ENCODE data around the gene KRTAP10-3.
"Not testable (repeated sequence)": the region's sequence is repeated elsewhere in the genome, so short reads cannot be mapped to it uniquely, and the experiment has no call there.

KRTAP10-3 gene

DNA sequence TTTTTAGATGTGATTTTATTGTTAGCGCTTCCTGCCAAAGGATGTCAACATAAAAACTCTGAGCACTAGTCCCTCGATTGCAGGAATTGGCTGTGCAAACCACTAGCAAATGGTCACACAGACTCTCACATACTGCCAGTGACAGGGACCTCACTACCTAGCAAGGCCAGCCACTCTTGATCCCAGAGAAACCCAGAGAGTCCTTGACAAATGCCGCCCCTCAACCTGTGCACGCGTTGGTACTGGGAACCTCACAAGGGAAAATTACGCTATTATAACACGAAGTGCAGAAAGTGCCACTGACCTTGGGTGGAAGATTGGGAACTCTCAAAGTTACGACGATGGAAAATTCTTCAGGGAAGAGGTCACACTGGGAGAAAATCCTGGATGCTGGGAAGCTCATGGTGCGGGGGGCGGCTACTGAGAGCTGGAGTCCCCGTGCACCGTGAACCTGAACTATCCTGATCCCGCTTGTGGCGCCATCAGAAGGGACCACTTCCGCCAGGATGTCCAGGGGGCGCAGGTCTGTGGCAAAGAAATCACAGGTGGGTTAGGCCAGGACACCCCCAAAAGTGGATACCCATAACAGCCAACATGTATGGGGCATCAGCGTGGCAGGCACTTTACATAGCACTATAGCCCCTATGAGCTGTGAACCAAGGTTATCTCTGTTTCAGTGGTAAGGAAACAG, 9.0 kb upstream of the KRTAP10-3 start:
- Histone ChIP-seq H3K4me3 (replicated peaks; ENCODE audit: insufficient read depth, low read length) (no peak overlapping the region), H3K27ac (replicated peaks) (no peak overlapping the region), H3K27me3 (ENCODE audit: insufficient read depth, poor library complexity, severe bottlenecking) (no peaks in the 10 kb centered on the region)
- TF ChIP-seq GABPA (IDR thresholded peaks at IDR 0.05; ENCODE audit: low read depth) (no peak), POLR2AphosphoS5 (IDR thresholded peaks at IDR 0.05; ENCODE audit: low read depth) (no peak), SPI1 (IDR thresholded peaks at IDR 0.05; ENCODE audit: borderline replicate concordance, low read depth) (no peak)
- TF ChIP-seq, protein P1, sequence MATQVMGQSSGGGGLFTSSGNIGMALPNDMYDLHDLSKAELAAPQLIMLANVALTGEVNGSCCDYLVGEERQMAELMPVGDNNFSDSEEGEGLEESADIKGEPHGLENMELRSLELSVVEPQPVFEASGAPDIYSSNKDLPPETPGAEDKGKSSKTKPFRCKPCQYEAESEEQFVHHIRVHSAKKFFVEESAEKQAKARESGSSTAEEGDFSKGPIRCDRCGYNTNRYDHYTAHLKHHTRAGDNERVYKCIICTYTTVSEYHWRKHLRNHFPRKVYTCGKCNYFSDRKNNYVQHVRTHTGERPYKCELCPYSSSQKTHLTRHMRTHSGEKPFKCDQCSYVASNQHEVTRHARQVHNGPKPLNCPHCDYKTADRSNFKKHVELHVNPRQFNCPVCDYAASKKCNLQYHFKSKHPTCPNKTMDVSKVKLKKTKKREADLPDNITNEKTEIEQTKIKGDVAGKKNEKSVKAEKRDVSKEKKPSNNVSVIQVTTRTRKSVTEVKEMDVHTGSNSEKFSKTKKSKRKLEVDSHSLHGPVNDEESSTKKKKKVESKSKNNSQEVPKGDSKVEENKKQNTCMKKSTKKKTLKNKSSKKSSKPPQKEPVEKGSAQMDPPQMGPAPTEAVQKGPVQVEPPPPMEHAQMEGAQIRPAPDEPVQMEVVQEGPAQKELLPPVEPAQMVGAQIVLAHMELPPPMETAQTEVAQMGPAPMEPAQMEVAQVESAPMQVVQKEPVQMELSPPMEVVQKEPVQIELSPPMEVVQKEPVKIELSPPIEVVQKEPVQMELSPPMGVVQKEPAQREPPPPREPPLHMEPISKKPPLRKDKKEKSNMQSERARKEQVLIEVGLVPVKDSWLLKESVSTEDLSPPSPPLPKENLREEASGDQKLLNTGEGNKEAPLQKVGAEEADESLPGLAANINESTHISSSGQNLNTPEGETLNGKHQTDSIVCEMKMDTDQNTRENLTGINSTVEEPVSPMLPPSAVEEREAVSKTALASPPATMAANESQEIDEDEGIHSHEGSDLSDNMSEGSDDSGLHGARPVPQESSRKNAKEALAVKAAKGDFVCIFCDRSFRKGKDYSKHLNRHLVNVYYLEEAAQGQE (IDR thresholded peaks at IDR 0.05; ENCODE audit: insufficient replicate concordance, low read depth) = no peak
- TF ChIP-seq, protein P2, sequence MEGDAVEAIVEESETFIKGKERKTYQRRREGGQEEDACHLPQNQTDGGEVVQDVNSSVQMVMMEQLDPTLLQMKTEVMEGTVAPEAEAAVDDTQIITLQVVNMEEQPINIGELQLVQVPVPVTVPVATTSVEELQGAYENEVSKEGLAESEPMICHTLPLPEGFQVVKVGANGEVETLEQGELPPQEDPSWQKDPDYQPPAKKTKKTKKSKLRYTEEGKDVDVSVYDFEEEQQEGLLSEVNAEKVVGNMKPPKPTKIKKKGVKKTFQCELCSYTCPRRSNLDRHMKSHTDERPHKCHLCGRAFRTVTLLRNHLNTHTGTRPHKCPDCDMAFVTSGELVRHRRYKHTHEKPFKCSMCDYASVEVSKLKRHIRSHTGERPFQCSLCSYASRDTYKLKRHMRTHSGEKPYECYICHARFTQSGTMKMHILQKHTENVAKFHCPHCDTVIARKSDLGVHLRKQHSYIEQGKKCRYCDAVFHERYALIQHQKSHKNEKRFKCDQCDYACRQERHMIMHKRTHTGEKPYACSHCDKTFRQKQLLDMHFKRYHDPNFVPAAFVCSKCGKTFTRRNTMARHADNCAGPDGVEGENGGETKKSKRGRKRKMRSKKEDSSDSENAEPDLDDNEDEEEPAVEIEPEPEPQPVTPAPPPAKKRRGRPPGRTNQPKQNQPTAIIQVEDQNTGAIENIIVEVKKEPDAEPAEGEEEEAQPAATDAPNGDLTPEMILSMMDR (IDR thresholded peaks at IDR 0.05; ENCODE audit: insufficient read depth, low read length) = no peak
- no peak for DNase-seq (ENCODE audit: low read depth in 1 of 2, low spot score in 1 of 2)

DNA sequence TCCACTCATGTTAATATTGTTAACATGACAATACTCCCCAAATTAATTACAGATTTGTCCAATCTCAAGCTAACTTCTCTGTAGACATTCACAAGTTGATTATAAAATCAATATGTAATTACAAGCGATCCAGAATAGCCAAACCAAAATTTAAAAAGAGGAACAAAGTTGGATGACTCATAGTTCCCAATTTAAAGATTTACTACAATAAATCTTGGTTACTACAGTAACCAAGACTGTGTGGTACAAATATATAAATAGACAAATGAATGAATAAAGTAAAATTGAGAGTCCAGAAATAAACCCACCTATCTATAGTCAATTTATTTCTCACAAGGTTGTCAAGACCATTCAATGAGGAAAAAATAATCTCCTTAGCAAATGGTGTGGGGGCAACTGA, 7.8 kb upstream of the KRTAP10-3 start:
- DNase-seq (ENCODE audit: low read depth in 1 of 2, low spot score in 1 of 2) = no peak
- TF ChIP-seq GABPA (IDR thresholded peaks at IDR 0.05; ENCODE audit: low read depth) = no peak
- TF ChIP-seq, protein P2 (IDR thresholded peaks at IDR 0.05; ENCODE audit: insufficient read depth, low read length) = no peak
- TF ChIP-seq, protein P1 (IDR thresholded peaks at IDR 0.05; ENCODE audit: insufficient replicate concordance, low read depth) = no peak
- no peak for TF ChIP-seq POLR2AphosphoS5 (IDR thresholded peaks at IDR 0.05; ENCODE audit: low read depth)
- no peak for TF ChIP-seq SPI1 (IDR thresholded peaks at IDR 0.05; ENCODE audit: borderline replicate concordance, low read depth)
- Histone ChIP-seq H3K27ac (replicated peaks) (no peak overlapping the region), H3K27me3 (ENCODE audit: insufficient read depth, poor library complexity, severe bottlenecking) (no peaks in the 10 kb centered on the region), H3K4me3 (replicated peaks; ENCODE audit: insufficient read depth, low read length) (no peak overlapping the region)

DNA sequence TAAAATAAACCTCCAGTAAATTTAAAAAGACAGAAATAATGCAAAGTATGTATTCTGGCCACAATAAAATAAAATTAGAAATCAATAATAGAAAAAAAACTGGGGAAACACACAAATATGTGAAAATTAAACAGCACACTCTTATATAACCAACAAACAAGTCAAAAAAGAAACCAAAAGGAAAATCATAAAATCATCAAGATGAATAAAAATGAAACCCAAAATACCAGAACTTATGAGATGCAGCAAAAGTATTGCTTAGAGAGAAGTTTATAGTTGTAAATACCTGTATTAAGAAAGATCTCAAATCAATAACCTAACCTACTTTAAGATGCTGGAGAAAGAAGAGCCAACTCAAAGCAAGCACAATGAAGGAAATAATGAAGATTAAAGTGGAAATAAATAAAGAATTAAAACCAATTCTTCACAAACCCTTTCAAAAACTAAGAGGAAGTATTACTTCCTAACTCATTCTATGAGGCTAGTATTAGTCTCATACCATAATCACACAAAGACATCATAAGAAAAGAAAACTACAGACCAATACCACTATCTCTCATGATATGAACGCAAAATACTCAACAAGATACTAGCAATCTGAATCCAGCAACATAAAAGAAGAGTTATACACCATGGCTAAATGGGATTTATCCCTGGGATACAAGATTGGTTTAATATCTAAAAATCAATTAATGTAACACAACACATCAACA, 6.4 kb upstream of the KRTAP10-3 start:
- no peak overlapping the region for H3K27ac ChIP-seq (replicated peaks)
- peaks cover 3% of the 10 kb centered on the region for H3K27me3 ChIP-seq (ENCODE audit: insufficient read depth, poor library complexity, severe bottlenecking)
- no peak for DNase-seq (ENCODE audit: low read depth in 1 of 2, low spot score in 1 of 2)

DNA sequence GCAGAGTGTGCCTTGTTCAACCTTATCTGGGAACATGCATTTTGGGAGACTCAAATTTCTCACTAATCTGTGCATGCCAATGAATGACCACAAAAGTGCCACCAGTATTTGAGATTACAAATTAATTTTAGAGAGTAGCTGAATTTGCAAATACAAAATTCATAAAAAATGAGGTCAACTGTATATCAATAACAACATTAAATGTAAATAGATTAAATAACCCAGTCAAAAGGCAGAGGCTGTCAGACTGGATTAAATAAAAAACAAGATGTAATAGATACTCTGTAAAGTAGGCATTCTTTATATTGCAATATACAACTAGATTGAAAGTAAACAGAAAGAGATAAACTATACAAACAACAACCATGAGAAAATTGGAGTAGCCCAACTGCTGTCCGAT, 5.5 kb upstream of the KRTAP10-3 start:
- no peak for DNase-seq (ENCODE audit: low read depth in 1 of 2, low spot score in 1 of 2)
- Histone ChIP-seq H3K27me3 (ENCODE audit: insufficient read depth, poor library complexity, severe bottlenecking) (peaks cover 3% of the 10 kb centered on the region), H3K27ac (replicated peaks) (no peak overlapping the region), H3K4me3 (replicated peaks; ENCODE audit: insufficient read depth, low read length) (no peak overlapping the region)
- TF ChIP-seq POLR2AphosphoS5 (IDR thresholded peaks at IDR 0.05; ENCODE audit: low read depth) (no peak), GABPA (IDR thresholded peaks at IDR 0.05; ENCODE audit: low read depth) (no peak), SPI1 (IDR thresholded peaks at IDR 0.05; ENCODE audit: borderline replicate concordance, low read depth) (no peak)
- TF ChIP-seq, protein P1 (IDR thresholded peaks at IDR 0.05; ENCODE audit: insufficient replicate concordance, low read depth) = no peak
- TF ChIP-seq, protein P2 (IDR thresholded peaks at IDR 0.05; ENCODE audit: insufficient read depth, low read length) = no peak

More for the DNA sequence above, 6.4 kb upstream of the KRTAP10-3 start:
- TF ChIP-seq GABPA (IDR thresholded peaks at IDR 0.05; ENCODE audit: low read depth) (no peak), SPI1 (IDR thresholded peaks at IDR 0.05; ENCODE audit: borderline replicate concordance, low read depth) (no peak)
- H3K4me3 ChIP-seq (replicated peaks; ENCODE audit: insufficient read depth, low read length) = no peak overlapping the region

DNA sequence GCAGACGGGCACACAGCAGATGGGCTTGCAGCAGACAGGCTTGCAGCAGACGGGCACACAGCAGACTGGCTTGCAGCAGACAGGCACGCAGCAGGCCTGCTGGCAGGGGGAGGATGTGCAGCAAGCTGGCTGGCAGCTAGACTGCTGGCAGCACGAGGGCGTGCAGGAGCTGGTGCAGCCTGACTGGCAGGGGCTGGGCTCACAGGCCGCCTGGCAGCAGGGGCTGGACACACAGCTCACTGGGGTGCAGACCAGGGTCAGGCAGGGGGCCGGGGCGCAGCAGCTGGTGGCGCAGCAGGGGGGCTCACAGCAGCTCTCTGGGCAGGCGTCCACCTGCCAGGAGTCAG, 293 bp downstream of the KRTAP10-3 start:
- not testable (repeated sequence) for H3K27ac ChIP-seq (replicated peaks); H3K4me3 ChIP-seq (replicated peaks; ENCODE audit: insufficient read depth, low read length); DNase-seq (ENCODE audit: low read depth in 1 of 2, low spot score in 1 of 2)
- peaks cover 23% of the 10 kb centered on the region for H3K27me3 ChIP-seq (ENCODE audit: insufficient read depth, poor library complexity, severe bottlenecking)

Measured in HL-60 (cell line).